SKM-1 treated with dmso at 0.1 percent for 144 hours (cell line): ENCODE results near the gene SLC8A2.

Experiments used
- DNase-seq: peaks from one replicate; lab custom pipeline; 2025; ENCODE audit not compliant: unreplicated experiment; lab: John Stamatoyannopoulos, UW

Gene SLC8A2

GRCh38 chr19:47505506-47505905 is 33.8 kb upstream of the SLC8A2 start:
- DNase-seq: no peak

GRCh38 chr19:47503826-47504150 is 32.1 kb upstream of the SLC8A2 start:
- no peak for DNase-seq

GRCh38 chr19:47503130-47503825 is 31.6 kb upstream of the SLC8A2 start:
- no peak for DNase-seq

- no peak for DNase-seq
Observed at GRCh38 chr19:47499863-47500830, 28.5 kb upstream of the SLC8A2 start.

- no peak for DNase-seq
Observed at GRCh38 chr19:47499371-47499770, 27.7 kb upstream of the SLC8A2 start.

- no peak for DNase-seq
Observed at GRCh38 chr19:47498561-47498960, 26.9 kb upstream of the SLC8A2 start.

- no peak for DNase-seq
Observed at GRCh38 chr19:47497821-47498520, 26.3 kb upstream of the SLC8A2 start.

GRCh38 chr19:47497050-47497766 is 25.5 kb upstream of the SLC8A2 start:
- no peak for DNase-seq

GRCh38 chr19:47495478-47496372 is 24.0 kb upstream of the SLC8A2 start:
- no peak for DNase-seq

GRCh38 chr19:47494729-47495128 is 23.0 kb upstream of the SLC8A2 start:
- no peak for DNase-seq

- DNase-seq: no peak
Observed at GRCh38 chr19:47494211-47494547, 22.5 kb upstream of the SLC8A2 start.

GRCh38 chr19:47493378-47494210 is 21.9 kb upstream of the SLC8A2 start:
- DNase-seq: no peak

- DNase-seq: no peak
Observed at GRCh38 chr19:47492571-47493377, 21.1 kb upstream of the SLC8A2 start.

GRCh38 chr19:47492137-47492533 is 20.4 kb upstream of the SLC8A2 start:
- no peak for DNase-seq

- no peak for DNase-seq
Observed at GRCh38 chr19:47491358-47492136, 19.9 kb upstream of the SLC8A2 start.

GRCh38 chr19:47490847-47491246 is 19.2 kb upstream of the SLC8A2 start:
- no peak for DNase-seq

GRCh38 chr19:47490031-47490430 is 18.3 kb upstream of the SLC8A2 start:
- DNase-seq: no peak
